K562 (cell line): ENCODE results near the gene PELI1. TPM values are rescaled to one million over a fixed set of nuclear protein-coding genes. Genes with fewer than 3 reads are reported as not detected.

Experiments
- ATAC-seq: fragments of 200-7000 bp; cut with Tn5 transposase; 3 replicates; pipeline ENCODE4 v1.9.1; 2020; ENCODE audit warnings: moderate library complexity
- BruUV-seq: library from RNA; stranded (reverse); fragments of 400-500 nt; replicated peaks from 2 replicates; lab custom pipeline; 2021; lab: Mats Ljungman, UMichigan
- CTCF ChIA-PET: fragments of 300-600 bp; formaldehyde crosslinking; extraction: SDS; loops from one replicate; lab custom pipeline; 2021; ENCODE audit warnings: low intra/inter-chr PET ratio; lab: Yijun Ruan, JAX
- POLR2A ChIA-PET: fragments of 300-600, 350-650 bp; sonication (Branson Sonifier 250); formaldehyde crosslinking; extraction: SDS; loops from one replicate; lab custom pipeline; 2021; ENCODE audit warnings: antibody characterized with exemption, inconsistent platforms; lab: Yijun Ruan, JAX
- DNase-seq, 4 experiments: peaks; one replicate each; pipeline versions ENCODE4 v3.0.0 to v3.0.0-alpha.2; 2011 to 2018; ENCODE audit warnings: low spot score in 3 of 4, mixed read lengths in 3 of 4; ENCODE audit errors: extremely low read depth in 1 of 4
- FAIRE-seq: peaks from 2 replicates; lab custom pipeline; 2011; peaks lifted over from hg19 to GRCh38; lab: Jason Lieb, UNC
- H2AFZ ChIP-seq: 2 replicates; pipeline ENCODE4 v1.6.0; 2011; ENCODE audit warnings: low read depth, low read length, control low read depth, inconsistent platforms
- H3K27ac ChIP-seq: fragments of 200-600 bp; 3 replicates; pipeline ENCODE4 v1.8.0; 2011; ENCODE audit warnings: low read depth, mild to moderate bottlenecking, control low read depth, inconsistent platforms, low read length, moderate library complexity, mixed read lengths; ENCODE audit errors: extremely low read depth
- H3K27me3 ChIP-seq, 2 experiments: fragments of 300-600 bp in 1 of 2; 2 replicates in 1 of 2; 3 replicates in 1 of 2; pipeline versions ENCODE4 v1.6.0 to v1.8.0; 2011; ENCODE audit warnings: inconsistent platforms in 2 of 2, low read length in 2 of 2, mild to moderate bottlenecking in 1 of 2, mixed read lengths in 1 of 2, moderate library complexity in 1 of 2; ENCODE audit not compliant: control insufficient read depth in 2 of 2, insufficient read depth in 2 of 2
- H3K36me3 ChIP-seq: fragments of 300-600 bp; 3 replicates; pipeline ENCODE4 v1.8.0; 2011; ENCODE audit warnings: mild to moderate bottlenecking, low read length, inconsistent platforms; ENCODE audit not compliant: control insufficient read depth, insufficient read depth
- H3K4me1 ChIP-seq, 2 experiments: fragments of 200-600 bp in 1 of 2; replicated peaks in 1 of 2; 2 replicates in 1 of 2; 3 replicates in 1 of 2; pipeline versions ENCODE4 v1.5.1 to v1.8.0; 2011; ENCODE audit warnings: inconsistent platforms in 2 of 2, low read length in 2 of 2, mild to moderate bottlenecking in 1 of 2, mixed read lengths in 1 of 2, moderate library complexity in 1 of 2; ENCODE audit not compliant: control insufficient read depth in 2 of 2, insufficient read depth in 2 of 2
- H3K4me2 ChIP-seq: 2 replicates; pipeline ENCODE4 v1.6.1; 2011; ENCODE audit warnings: low read length, control low read depth, inconsistent platforms, mixed read lengths; ENCODE audit not compliant: insufficient read depth
- H3K4me3 ChIP-seq: fragments of 200-600 bp; sonication (generic), shearing (Covaris generic); 2 replicates; pipeline ENCODE4 v1.5.1; 2016; ENCODE audit warnings: control low read depth, inconsistent platforms
- H3K79me2 ChIP-seq: fragments of 200-600 bp; 3 replicates; pipeline ENCODE4 v1.8.0; 2011; ENCODE audit warnings: low read length, inconsistent platforms; ENCODE audit not compliant: control insufficient read depth, insufficient read depth
- H3K9ac ChIP-seq, 2 experiments: 2 replicates each; pipeline versions ENCODE4 v1.6.0 to v1.6.1; 2011; ENCODE audit warnings: low read depth in 2 of 2, low read length in 2 of 2, control low read depth in 1 of 2, inconsistent platforms in 1 of 2, mild to moderate bottlenecking in 1 of 2, mixed read lengths in 1 of 2; ENCODE audit not compliant: insufficient read depth in 1 of 2
- H3K9me1 ChIP-seq: one replicate; pipeline ENCODE4 v1.6.0; 2011; ENCODE audit warnings: inconsistent platforms, mild to moderate bottlenecking, low read length, moderate library complexity; ENCODE audit not compliant: control insufficient read depth, insufficient read depth
- H3K9me3 ChIP-seq: replicated peaks from 2 replicates; pipeline ENCODE4 v1.5.1; 2011; ENCODE audit warnings: low read depth, low read length, inconsistent platforms; ENCODE audit not compliant: control insufficient read depth, insufficient read depth
- H4K20me1 ChIP-seq: replicated peaks from 2 replicates; pipeline ENCODE4 v1.6.1; 2011; ENCODE audit warnings: low read length, inconsistent platforms, mixed read lengths; ENCODE audit not compliant: control insufficient read depth, insufficient read depth
- BCOR ChIP-seq: fragments of 450-650 bp; IDR thresholded peaks from 2 replicates; pipeline ENCODE4 v1.6.1; 2016
- CGGBP1 ChIP-seq: fragments of 250-450 bp; sonication (Bioruptor Pico); IDR thresholded peaks from 2 replicates; pipeline ENCODE4 v1.9.0; 2021; ENCODE audit warnings: mild to moderate bottlenecking
- ERF ChIP-seq: fragments of 450-650 bp; formaldehyde crosslinking; IDR thresholded peaks from 2 replicates; pipeline ENCODE4 v1.4.0; 2020; ENCODE audit warnings: mild to moderate bottlenecking, mixed read lengths
- ETS1 ChIP-seq: conservative IDR thresholded peaks from 2 replicates; pipeline ENCODE4 v1.6.1; 2011; ENCODE audit warnings: low read depth, mild to moderate bottlenecking, low read length; ENCODE audit not compliant: control insufficient read depth
- NONO ChIP-seq, 2 experiments: fragments of 200-400 bp in 1 of 2; fragments of 450-650 bp in 1 of 2; formaldehyde crosslinking in 1 of 2; IDR thresholded peaks; 2 replicates each; pipeline ENCODE4 v1.6.1; 2017; ENCODE audit warnings: low read depth in 2 of 2, mild to moderate bottlenecking in 2 of 2, moderate library complexity in 2 of 2, low read length in 1 of 2
- POLR2AphosphoS5 ChIP-seq: IDR thresholded peaks from 2 replicates; pipeline ENCODE4 v1.6.1; 2011; ENCODE audit warnings: mild to moderate bottlenecking, low read depth, low read length, moderate library complexity; ENCODE audit not compliant: control insufficient read depth, insufficient read depth
- SMAD2 ChIP-seq: fragments of 150-350 bp; IDR thresholded peaks from 2 replicates; pipeline ENCODE4 v1.6.1; 2014; ENCODE audit warnings: low read depth, mild to moderate bottlenecking, low read length
- ZBED1 ChIP-seq: IDR thresholded peaks from 2 replicates; pipeline ENCODE4 v1.6.1; 2014
- ZNF764 ChIP-seq: fragments of 250-450 bp; sonication (Bioruptor Pico); IDR thresholded peaks from 2 replicates; pipeline ENCODE4 v1.4.0; 2020; ENCODE audit warnings: low read depth, mild to moderate bottlenecking, moderate library complexity
- in situ Hi-C: fragments of 300-500 bp; cut with MboI; formaldehyde crosslinking; loops from 4 replicates; pipeline ENCODE4 v1.15.0; 2018; ENCODE audit warnings: inconsistent platforms, mixed read lengths
- intact Hi-C: fragments of 100-400 bp; cut with micrococcal nuclease; formaldehyde crosslinking; loops from 2 replicates; pipeline ENCODE4 v1.14.2; 2022
- polyA plus RNA-seq, 8 experiments: library from polyadenylated mRNA; depleted of rRNA in 4 of 8; stranded (reverse) in 5 of 8; unstranded in 3 of 8; fragments of >200 nt; fragmentation: Nextera tagmentation in 2 of 8; fragmentation: Illumina TruSeq in 1 of 8; extraction: Ambion mirVana in 2 of 8; extraction: Trizol in 1 of 8; gene quantifications; 2 replicates each; pipeline versions ENCODE4 v1.2.1 to v1.2.3, GENCODE V29; 2011 to 2014; ENCODE audit warnings: inconsistent platforms in 1 of 8, missing spikeins in 1 of 8
- total RNA-seq, 7 experiments: library from RNA; depleted of rRNA in 6 of 7; stranded (reverse); fragments of >200 nt in 6 of 7; fragmentation: Illumina TruSeq in 2 of 7; extraction: Trizol in 2 of 7; gene quantifications; 2 replicates each; pipeline versions ENCODE4 v1.2.1 to v1.2.3, GENCODE V29; 2011 to 2021; ENCODE audit warnings: low replicate concordance in 1 of 7

Gene PELI1
- total and polyA plus RNA-seq, 9 of the 15 experiments (the other 6 are each of a cell fraction or from before 2014, with no cell fraction given), result 3.3 to 19.2 (median 12.5) TPM

DNA sequence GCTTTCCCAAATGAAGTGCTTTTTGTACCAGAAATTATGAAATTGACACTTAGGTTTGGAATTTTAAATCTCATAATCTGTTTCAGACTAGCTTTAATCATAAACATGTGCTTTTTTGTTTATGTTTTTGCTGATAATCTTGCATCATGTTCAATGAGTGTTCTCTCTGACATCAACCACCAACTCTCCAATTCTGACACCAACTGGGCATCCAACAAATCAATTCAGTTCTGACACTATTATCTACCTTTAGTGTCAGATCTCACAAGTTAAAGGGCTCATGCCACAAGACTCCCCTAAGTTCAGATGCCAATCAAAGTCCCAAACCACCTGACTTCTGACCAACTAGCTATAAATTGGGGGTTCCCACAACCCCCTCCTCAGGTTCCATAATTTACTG is 19.6 kb downstream of the PELI1 start:
- H3K27ac ChIP-seq, result no peak overlapping the region
- no peaks in the 10 kb centered on the region for H3K27me3 ChIP-seq
- H3K79me2 ChIP-seq, result peaks cover 27% of the 10 kb centered on the region; the same call in 2 of the 3 replicates
- FAIRE-seq (no peak), DNase-seq (no peak), ATAC-seq (no peak)
- no peaks in the 10 kb centered on the region for H3K4me1 ChIP-seq
- TF ChIP-seq BCOR (no peak), ETS1 (no peak), ZBED1 (no peak), POLR2AphosphoS5 (no peak), NONO (IDR thresholded peaks at IDR 0.05; ENCODE audit: low read depth in 2 of 2, low read length in 1 of 2) (no peak), SMAD2 (no peak), ZNF764 (CRISPR knock-in tag) (no peak), CGGBP1 (CRISPR knock-in tag) (no peak), ERF (no peak)
- H3K4me2 ChIP-seq, result no peak overlapping the region
- no TSS peak for BruUV-seq
- H3K9me1 ChIP-seq, result no peaks in the 10 kb centered on the region
- H4K20me1 ChIP-seq, result no peaks in the 10 kb centered on the region
- ChIA-PET POLR2A (interaction anchor here (0.6 kb wide), 1 partner anchor 126 kb away, joined by 4 read pairs; no protein-coding TSS in a partner anchor), CTCF (no interaction called here)
- H3K36me3 ChIP-seq, result no peaks in the 10 kb centered on the region
- intact Hi-C loops, result no loop called here
- no peak overlapping the region for H3K9ac ChIP-seq
- no peak overlapping the region for H3K4me3 ChIP-seq
- no peaks in the 10 kb centered on the region for H3K9me3 ChIP-seq
- in situ Hi-C loops, result no loop called here
- H2AFZ ChIP-seq, result no peak overlapping the region
